Uterus (tissue), 2 donors: Measurements from ENCODE around the gene FDCSP.

ENCODE experiments used
- CTCF ChIP-seq, 4 experiments: fragments of 200-600 bp in 2 of 4; fragments of 450-650 bp in 2 of 4; sonication (generic) in 2 of 4; IDR thresholded peaks; one replicate each; pipeline ENCODE4 v1.5.1; 2016 to 2019; ENCODE audit warnings: antibody characterized with exemption in 4 of 4, mild to moderate bottlenecking in 2 of 4, moderate library complexity in 1 of 4
- POLR2A ChIP-seq, 2 donors: fragments of 450-650 bp; IDR thresholded peaks; one replicate each; pipeline ENCODE4 v1.6.1; 2016; ENCODE audit warnings: antibody characterized with exemption in 2 of 2, mild to moderate bottlenecking in 1 of 2, moderate library complexity in 1 of 2

GRCh38 chr4:70195425-70195824, 30.5 kb upstream of the FDCSP start, which contains the start of gene ODAM:
- TF ChIP-seq CTCF (IDR thresholded peaks at IDR 0.05) (no peak), POLR2A (IDR thresholded peaks at IDR 0.05) (no peak)
